NCI-H2171 (cell line): ENCODE measurements around the gene BPIFA2.
"Not testable (repeated sequence)": the region's sequence is repeated elsewhere in the genome, so short reads cannot be mapped to it uniquely, and the experiment has no call there.

Experiments used
- DNase-seq: peaks from one replicate; lab custom pipeline; 2025; lab: John Stamatoyannopoulos, UW

BPIFA2 gene

GRCh38 chr20:33167859-33168258, at the start of gene BPIFA2:
TSS of gene BPIFA2 (plus strand) at chr20:33168159. CDS start at chr20:33169146, 987 bp downstream.
- no peak for DNase-seq

GRCh38 chr20:33119725-33120720, 47.9 kb upstream of the BPIFA2 start:
- DNase-seq: no peak

GRCh38 chr20:33120934-33121333, 47.0 kb upstream of the BPIFA2 start:
- no peak for DNase-seq

- DNase-seq: not testable (repeated sequence)
Measured at GRCh38 chr20:33122297-33122696, 45.7 kb upstream of the BPIFA2 start.

GRCh38 chr20:33124261-33124660, 43.7 kb upstream of the BPIFA2 start:
- DNase-seq: no peak

- no peak for DNase-seq
Measured at GRCh38 chr20:33124994-33125393, 43.0 kb upstream of the BPIFA2 start.

GRCh38 chr20:33125983-33126382, 42.0 kb upstream of the BPIFA2 start:
- no peak for DNase-seq

- no peak for DNase-seq
Measured at GRCh38 chr20:33127422-33128097, 40.4 kb upstream of the BPIFA2 start.

GRCh38 chr20:33130568-33131061, 37.3 kb upstream of the BPIFA2 start:
- no peak for DNase-seq

- no peak for DNase-seq
Measured at GRCh38 chr20:33131949-33132473, 35.9 kb upstream of the BPIFA2 start.

GRCh38 chr20:33132513-33133372, 35.2 kb upstream of the BPIFA2 start:
- no peak for DNase-seq

GRCh38 chr20:33133373-33133941, 34.5 kb upstream of the BPIFA2 start:
- DNase-seq: no peak

GRCh38 chr20:33137195-33137594, 30.8 kb upstream of the BPIFA2 start:
- no peak for DNase-seq

GRCh38 chr20:33139467-33139866, 28.5 kb upstream of the BPIFA2 start:
- no peak for DNase-seq

- DNase-seq: no peak
Measured at GRCh38 chr20:33145521-33145920, 22.4 kb upstream of the BPIFA2 start.

- DNase-seq: no peak
Measured at GRCh38 chr20:33147299-33147698, 20.7 kb upstream of the BPIFA2 start.

GRCh38 chr20:33148040-33148439, 19.9 kb upstream of the BPIFA2 start:
- no peak for DNase-seq

- no peak for DNase-seq
Measured at GRCh38 chr20:33154252-33154651, 13.7 kb upstream of the BPIFA2 start.

GRCh38 chr20:33158637-33159385, 9.1 kb upstream of the BPIFA2 start:
- no peak for DNase-seq

GRCh38 chr20:33159713-33160112, 8.2 kb upstream of the BPIFA2 start:
- no peak for DNase-seq

GRCh38 chr20:33160681-33161080, 7.3 kb upstream of the BPIFA2 start:
- DNase-seq: no peak
